ENCODE measurements around the gene RASA1. TPM values are rescaled to one million over a fixed set of nuclear protein-coding genes. Genes with fewer than 3 reads are reported as not detected.
A peak's percentile ranks its signal among the peaks of the same experiment; 100 is the strongest.
"Not testable (repeated sequence)": the region's sequence is repeated elsewhere in the genome, so short reads cannot be mapped to it uniquely, and the experiment has no call there.

RASA1 gene
- 65.9 and 79.3 TPM in 2 replicates for total RNA-seq (2014; rRNA removed; shearing (Covaris generic))
- 112 and 155 TPM in 2 replicates for polyA plus RNA-seq (2015; cell fraction: cytosol; rRNA removed)
- 271 and 284 TPM in 2 replicates for polyA plus RNA-seq (2015; cell fraction: nucleus; rRNA removed)

GRCh38 chr5:87267574-87268125, at the start of gene RASA1:
Gene RASA1, plus strand, starts transcription at chr5:87267883. Its CDS starts 569 bp downstream, at chr5:87268452.
- DNase-seq (ENCODE audit: low read depth), result peak; percentile 94

GRCh38 chr5:87229780-87230179, 37.9 kb upstream of the RASA1 start:
- DNase-seq (ENCODE audit: low read depth), result no peak

DNA sequence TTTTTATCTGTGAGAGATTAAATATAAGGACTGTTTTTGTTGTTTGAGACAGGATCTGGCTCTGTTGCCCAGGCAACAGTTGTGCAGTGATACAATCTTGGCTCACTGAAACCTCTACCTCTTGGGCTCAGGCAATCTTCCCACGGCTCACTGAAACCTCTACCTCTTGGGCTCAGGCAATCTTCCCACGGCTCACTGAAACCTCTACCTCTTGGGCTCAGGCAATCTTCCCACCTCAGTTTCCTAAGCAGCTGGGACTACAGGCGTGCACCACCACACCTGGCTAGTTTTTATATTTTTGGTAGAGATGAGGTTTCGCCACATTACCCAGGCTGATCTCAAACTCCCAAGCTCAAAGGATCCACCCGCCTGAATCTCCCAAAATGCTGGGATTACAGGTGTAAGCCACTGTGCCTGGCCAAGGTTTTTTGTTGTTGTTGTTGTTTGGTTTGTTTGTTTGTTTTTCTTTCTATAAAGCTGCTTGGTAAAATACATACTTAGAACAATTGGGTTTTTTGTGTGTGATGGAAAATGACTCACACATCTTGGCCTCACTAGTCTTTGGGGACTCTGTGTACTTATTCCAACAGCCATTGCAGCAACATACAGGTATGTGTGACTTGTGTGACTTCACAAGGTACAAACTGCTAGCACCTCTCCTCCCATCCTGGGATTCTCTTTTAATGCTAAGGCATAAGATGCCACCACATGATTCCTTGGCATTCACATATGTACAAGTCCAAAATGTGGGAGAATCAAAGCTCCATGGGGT, 36.5 kb upstream of the RASA1 start:
- DNase-seq (ENCODE audit: low read depth), result no peak

- no peak for DNase-seq (ENCODE audit: low read depth)
Observed at GRCh38 chr5:87233143-87233542, 34.5 kb upstream of the RASA1 start.

DNA sequence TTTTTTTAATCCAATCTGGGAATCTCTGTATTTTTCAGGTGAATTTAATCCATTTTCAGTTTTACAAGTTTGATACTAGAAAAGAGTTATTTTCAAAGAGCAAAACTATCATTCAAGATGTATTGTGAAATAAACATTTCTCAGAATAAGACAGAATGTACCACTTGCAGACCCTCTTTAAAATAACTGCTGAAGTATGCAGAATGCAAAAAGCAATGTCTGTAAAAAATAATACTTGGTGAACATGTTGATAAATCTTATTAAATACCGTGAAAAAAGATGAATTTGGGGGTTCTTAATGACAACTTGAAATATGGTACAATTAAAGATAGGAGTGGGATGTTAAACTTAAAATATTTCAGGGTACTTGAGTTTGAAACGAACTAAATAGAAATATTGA, 26.1 kb upstream of the RASA1 start:
- no peak for DNase-seq (ENCODE audit: low read depth)

DNA sequence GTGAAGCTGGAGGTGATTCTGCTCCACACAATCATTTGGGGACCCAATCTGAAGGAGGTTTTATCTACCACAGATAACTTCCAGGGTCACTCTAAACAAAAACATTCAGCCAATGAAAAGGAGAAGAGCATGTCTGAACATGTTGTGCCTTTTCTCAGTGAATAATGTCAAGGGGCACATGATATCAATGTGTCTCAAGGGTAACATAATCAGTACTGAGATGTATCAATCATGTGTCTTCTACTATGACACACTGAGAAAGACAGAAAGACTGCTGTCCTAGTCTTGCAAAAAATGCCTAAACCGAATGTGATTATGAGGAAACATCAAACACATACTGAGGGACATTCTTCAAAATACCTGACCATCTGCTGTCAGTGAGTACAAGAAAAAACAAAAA, 25.4 kb upstream of the RASA1 start:
- DNase-seq (ENCODE audit: low read depth), result no peak

GRCh38 chr5:87243161-87243844, 24.4 kb upstream of the RASA1 start:
- peak; percentile 74 for DNase-seq (ENCODE audit: low read depth)

DNA sequence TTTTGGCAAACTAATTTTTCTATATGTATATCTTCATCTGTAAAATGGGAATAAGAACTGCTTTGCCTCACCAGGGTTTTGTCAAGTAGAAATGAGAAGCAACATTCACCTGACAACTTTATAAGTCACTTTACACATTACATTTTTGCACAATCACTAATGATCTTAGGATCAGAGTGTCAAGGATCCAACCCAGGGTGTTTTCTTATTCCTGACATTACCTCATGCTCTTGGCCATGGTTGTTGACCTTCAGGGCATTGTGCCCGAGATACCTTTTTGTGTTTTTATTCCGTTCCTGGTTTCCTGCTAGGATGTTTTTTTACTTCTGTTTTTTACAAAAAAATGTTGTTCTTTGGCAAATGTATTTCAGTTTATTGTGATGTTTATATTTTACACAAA, 22.2 kb upstream of the RASA1 start:
- DNase-seq (ENCODE audit: low read depth), result no peak

DNA sequence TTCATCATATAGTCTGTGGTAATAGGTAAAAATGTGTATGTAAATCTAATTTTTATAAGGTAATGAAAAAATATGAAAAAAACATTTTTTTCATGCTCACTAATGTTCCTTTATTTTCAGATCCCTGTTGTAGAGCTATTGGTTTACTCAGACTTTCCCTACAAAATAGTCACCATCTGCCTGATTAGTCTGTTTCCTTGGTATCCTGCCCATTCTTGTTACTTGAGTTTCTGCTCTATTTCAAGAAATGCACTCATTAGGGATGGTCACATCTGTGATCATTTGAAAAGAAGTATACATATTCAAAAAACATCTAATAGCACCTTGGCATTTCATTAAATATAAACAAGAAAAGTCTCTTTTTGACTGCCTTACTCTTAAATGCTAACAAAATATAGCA, 21.6 kb upstream of the RASA1 start:
- no peak for DNase-seq (ENCODE audit: low read depth)

DNA sequence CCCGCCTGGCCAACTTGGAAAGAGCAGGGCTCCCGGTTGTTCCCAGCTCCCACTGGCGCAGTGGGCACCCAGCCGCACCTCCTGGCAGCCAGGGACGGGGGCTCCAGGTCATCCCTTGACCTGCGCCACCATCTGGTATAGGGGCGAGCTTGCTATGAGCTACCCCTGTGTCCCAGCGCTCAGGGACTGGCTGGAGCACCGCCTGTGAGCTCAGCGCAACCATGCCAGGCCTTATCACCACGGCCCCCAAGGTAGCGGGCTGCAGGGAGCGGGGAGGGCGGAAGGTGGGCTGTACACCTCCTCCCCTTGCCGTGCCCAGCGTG, 15.4 kb upstream of the RASA1 start:
- DNase-seq (ENCODE audit: low read depth), result no peak

GRCh38 chr5:87254035-87254434, 13.6 kb upstream of the RASA1 start:
- no peak for DNase-seq (ENCODE audit: low read depth)

GRCh38 chr5:87258507-87258906, 9.2 kb upstream of the RASA1 start:
- DNase-seq (ENCODE audit: low read depth), result no peak

DNA sequence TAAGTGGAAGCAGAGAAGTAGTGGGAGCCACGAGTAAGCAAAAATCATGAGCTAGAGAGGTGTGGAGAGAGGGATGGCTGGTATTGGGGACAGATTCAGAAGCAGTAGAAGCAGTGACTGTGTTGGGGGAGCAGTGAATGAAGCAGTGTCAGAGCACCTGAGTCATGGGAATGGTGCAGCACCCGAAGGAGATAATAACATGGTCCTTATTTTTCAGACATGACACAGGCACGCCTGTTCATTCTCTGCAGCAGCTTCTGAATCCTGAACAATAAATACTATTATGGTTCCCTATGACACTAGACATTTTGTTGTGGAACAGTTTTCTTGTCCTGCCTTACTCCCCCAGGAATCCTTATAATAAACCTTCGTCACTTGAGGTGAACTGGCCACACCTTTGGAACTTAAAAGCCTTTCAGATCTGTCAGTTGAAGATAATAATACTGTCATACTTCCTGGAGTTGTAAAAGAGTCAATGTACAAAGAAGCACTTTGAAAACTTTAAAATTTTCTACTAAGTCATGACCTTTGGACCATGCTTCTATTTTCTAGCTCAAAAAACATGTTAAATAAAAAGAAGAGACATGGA, 7.0 kb upstream of the RASA1 start:
- no peak for DNase-seq (ENCODE audit: low read depth)

DNA sequence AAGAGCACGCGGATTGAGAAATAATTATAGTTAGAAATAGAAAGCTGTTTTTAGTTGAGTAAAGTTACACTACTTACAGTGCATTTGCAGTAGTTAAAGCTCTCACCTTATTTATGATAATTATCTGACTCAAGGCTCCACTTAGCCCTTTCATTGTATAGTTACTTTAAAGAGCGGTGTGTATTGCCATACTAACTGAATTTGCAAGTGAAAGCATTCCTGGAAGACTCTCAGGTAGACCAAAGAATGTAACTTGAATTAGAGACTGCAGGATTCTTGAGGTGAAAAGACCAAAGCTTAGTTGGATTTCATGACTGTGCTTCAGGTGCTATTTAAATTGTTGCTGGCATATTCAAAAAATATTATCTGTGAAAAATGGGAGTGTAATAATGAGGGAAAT, 4.2 kb upstream of the RASA1 start:
- no peak for DNase-seq (ENCODE audit: low read depth)

DNA sequence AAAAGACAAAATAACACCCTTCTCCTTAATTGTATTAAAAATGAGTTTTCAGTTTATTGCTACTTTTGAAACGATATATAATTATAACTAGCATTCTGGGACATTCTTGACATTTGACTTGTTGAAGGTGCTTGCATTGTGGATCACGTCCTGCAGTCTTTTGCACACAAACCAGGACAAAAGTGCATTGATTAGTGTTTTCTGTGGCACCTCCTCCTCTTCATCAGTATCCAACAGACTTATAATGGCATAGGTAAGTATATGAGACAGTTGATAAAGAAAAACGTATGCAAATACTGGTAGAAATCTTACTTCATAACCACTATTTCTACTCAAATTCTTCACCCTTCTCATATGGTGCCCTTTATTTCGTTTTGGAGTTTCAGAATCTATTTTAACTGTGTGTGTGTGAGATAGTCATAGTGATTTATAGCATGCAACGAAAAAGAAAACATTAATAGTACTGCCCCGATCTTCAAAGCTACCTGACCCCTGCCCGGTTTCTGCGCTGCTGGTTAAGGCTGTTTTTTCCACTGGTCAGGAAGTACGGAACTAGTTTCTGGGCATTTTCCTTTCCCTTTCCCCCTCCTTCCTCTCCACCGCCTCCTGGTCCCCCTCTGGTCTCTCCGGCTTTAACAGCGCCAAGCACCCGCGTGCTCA, 639 bp upstream of the RASA1 start:
- no peak for DNase-seq (ENCODE audit: low read depth)

DNA sequence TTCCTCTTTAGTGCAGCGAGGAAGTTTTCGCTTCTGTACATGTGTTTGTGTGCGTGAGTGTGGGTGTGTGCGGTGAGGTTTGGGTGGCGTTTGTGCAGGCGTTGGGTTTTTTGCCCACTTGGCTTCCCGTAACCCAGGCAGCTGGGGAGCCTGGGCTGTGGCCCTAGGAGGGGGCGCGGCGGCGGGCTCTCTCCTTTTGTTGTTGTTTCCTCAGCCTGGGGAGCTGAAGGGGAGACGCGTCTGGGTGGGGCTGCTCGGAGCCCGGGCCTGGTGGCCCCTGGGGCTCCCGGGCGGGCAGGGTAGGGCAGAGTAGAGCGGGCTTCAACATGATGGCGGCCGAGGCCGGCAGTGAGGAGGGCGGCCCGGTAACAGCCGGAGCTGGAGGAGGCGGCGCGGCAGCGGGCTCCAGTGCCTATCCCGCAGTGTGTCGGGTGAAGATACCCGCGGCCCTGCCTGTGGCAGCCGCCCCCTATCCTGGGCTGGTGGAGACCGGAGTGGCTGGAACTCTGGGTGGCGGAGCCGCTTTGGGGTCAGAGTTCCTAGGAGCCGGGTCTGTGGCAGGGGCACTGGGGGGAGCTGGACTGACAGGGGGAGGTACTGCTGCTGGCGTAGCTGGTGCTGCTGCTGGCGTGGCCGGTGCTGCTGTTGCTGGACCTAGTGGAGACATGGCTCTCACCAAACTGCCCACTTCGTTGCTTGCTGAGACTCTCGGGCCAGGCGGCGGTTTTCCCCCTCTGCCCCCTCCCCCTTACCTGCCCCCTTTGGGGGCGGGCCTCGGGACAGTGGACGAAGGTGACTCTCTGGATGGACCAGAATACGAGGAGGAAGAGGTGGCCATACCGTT, 665 bp downstream of the RASA1 start:
- peak; percentile 67 for DNase-seq (ENCODE audit: low read depth)

DNA sequence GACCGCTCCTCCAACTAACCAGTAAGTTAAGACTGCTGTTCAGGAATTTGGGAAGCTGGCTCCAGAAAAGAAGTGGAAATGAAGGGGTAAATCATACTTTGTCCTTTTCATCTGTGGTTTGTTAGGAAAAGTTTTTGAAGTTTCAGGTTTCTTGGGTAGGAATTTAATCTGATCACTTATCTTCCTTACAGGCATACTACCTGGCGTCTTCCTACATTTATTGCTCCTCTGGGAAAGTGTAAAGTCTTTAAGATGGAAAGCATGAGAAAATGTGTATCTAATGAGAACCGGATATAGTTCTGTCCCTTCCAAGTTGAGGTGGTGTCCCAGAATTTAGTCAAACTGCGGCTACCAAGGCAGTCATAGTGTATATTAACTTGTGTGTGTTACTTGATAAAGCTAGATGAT, 1.3 kb downstream of the RASA1 start:
- no peak for DNase-seq (ENCODE audit: low read depth)

DNA sequence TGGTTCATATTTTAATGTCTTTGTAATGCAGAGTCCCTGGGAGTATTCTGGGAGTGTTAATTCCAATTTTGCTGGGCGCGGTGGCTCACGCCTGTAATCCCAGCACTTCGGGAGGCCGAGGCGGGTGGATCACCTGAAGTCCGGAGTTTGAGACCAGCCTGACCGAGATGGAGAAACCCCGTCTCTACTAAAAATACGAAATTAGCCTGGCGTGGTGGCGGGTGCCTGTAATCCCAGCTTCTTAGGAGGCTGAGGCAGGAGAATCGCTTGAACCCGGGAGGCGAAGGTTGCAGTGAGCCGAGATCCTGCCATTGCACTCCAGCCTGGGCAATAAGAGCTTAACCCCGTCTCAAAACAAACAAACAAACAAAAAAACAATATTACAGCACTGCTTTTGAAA, 3.2 kb downstream of the RASA1 start:
- DNase-seq (ENCODE audit: low read depth), result not testable (repeated sequence)

- no peak for DNase-seq (ENCODE audit: low read depth)
Observed at GRCh38 chr5:87276655-87277054, 9.0 kb downstream of the RASA1 start.

GRCh38 chr5:87277279-87277835, 9.7 kb downstream of the RASA1 start:
- no peak for DNase-seq (ENCODE audit: low read depth)
